Keratinocyte (primary cell): ENCODE data around the gene LTN1. TPM values are rescaled to one million over a fixed set of nuclear protein-coding genes. Genes with fewer than 3 reads are reported as not detected.

Experiments used
- DNase-seq: peaks from one replicate; pipeline ENCODE4 v3.0.0-alpha.2; 2011; ENCODE audit warnings: low read depth, missing footprints, low spot score
- FAIRE-seq: peaks from 2 replicates; lab custom pipeline; 2011; peaks lifted over from hg19 to GRCh38; lab: Jason Lieb, UNC
- H2AFZ ChIP-seq: 2 replicates; pipeline ENCODE4 v1.6.0; 2012; ENCODE audit warnings: low read length, control low read depth, inconsistent platforms; ENCODE audit not compliant: control insufficient read depth
- H3K27ac ChIP-seq: 2 replicates; pipeline ENCODE4 v1.5.1; 2011; ENCODE audit warnings: low read length; ENCODE audit not compliant: control insufficient read depth, insufficient read depth
- H3K27me3 ChIP-seq: 3 replicates; pipeline ENCODE4 v1.6.0; 2011; ENCODE audit warnings: low read length; ENCODE audit not compliant: control insufficient read depth, insufficient read depth; ENCODE audit errors: extremely low read depth
- H3K36me3 ChIP-seq, 2 experiments: 2 replicates in 1 of 2; 3 replicates in 1 of 2; pipeline ENCODE4 v1.5.1; 2011; ENCODE audit warnings: low read length in 2 of 2, mild to moderate bottlenecking in 1 of 2; ENCODE audit not compliant: control insufficient read depth in 2 of 2, insufficient read depth in 2 of 2; ENCODE audit errors: extremely low read depth in 1 of 2
- H3K4me1 ChIP-seq: 3 replicates; pipeline ENCODE4 v1.5.1; 2011; ENCODE audit warnings: low read length; ENCODE audit not compliant: control insufficient read depth, insufficient read depth; ENCODE audit errors: extremely low read depth
- H3K4me2 ChIP-seq: 3 replicates; pipeline ENCODE4 v1.6.0; 2011; ENCODE audit warnings: low read depth, low read length; ENCODE audit not compliant: control insufficient read depth, insufficient read depth; ENCODE audit errors: extremely low read depth
- H3K4me3 ChIP-seq, 3 experiments: fragments of 200-600 bp in 1 of 3; sonication (generic) in 1 of 3; 2 replicates in 2 of 3; 3 replicates in 1 of 3; pipeline ENCODE4 v1.5.1; 2011 to 2016; ENCODE audit warnings: low read length in 3 of 3, mild to moderate bottlenecking in 3 of 3, control low read depth in 2 of 3, inconsistent platforms in 1 of 3, low read depth in 1 of 3, mixed read lengths in 1 of 3, mixed run types in 1 of 3, moderate library complexity in 1 of 3; ENCODE audit not compliant: control insufficient read depth in 2 of 3, insufficient read depth in 2 of 3; ENCODE audit errors: extremely low read depth in 1 of 3
- H3K79me2 ChIP-seq: 2 replicates; pipeline ENCODE4 v1.6.0; 2012; ENCODE audit warnings: low read length; ENCODE audit not compliant: control insufficient read depth, insufficient read depth
- H3K9ac ChIP-seq: 3 replicates; pipeline ENCODE4 v1.6.0; 2011; ENCODE audit warnings: low read length; ENCODE audit not compliant: control insufficient read depth, insufficient read depth; ENCODE audit errors: extremely low read depth
- H3K9me1 ChIP-seq: 3 replicates; pipeline ENCODE4 v1.6.0; 2011; ENCODE audit warnings: low read length; ENCODE audit not compliant: control insufficient read depth, insufficient read depth; ENCODE audit errors: extremely low read depth
- H3K9me3 ChIP-seq: 2 replicates; pipeline ENCODE4 v1.5.1; 2012; ENCODE audit warnings: low read depth, low read length; ENCODE audit not compliant: control insufficient read depth
- H4K20me1 ChIP-seq: 3 replicates; pipeline ENCODE4 v1.6.0; 2011; ENCODE audit warnings: low read length; ENCODE audit not compliant: control insufficient read depth, insufficient read depth; ENCODE audit errors: extremely low read depth
- EZH2 ChIP-seq: IDR thresholded peaks from one replicate; pipeline ENCODE4 v1.6.1; 2012; ENCODE audit warnings: inconsistent platforms, mild to moderate bottlenecking, low read length, moderate library complexity
- dilution Hi-C: fragments of 300-500 bp; cut with MboI; formaldehyde crosslinking; loops from one replicate; pipeline ENCODE4 v1.7.0; 2020; ENCODE audit warnings: low sequenced_read_pairs; ENCODE audit not compliant: extremely low pct_ligation_motif_present
- polyA plus RNA-seq, 5 experiments: library from polyadenylated mRNA; depleted of rRNA in 3 of 5; stranded (reverse) in 3 of 5; stranded (forward) in 1 of 5; unstranded in 1 of 5; fragments of >200 nt; gene quantifications; 1 replicate in 1 of 5; 2 replicates in 3 of 5; 3 replicates in 1 of 5; pipeline versions ENCODE4 v1.2.1 to v1.2.3, GENCODE V29; 2011 to 2012; ENCODE audit warnings: missing spikeins in 2 of 5, low read depth in 1 of 5, low replicate concordance in 1 of 5
- TF ChIP-seq, protein P1 (sequence below), 3 experiments: IDR thresholded peaks in 1 of 3; conservative IDR thresholded peaks in 1 of 3; optimal IDR thresholded peaks in 1 of 3; 2 replicates in 2 of 3; 3 replicates in 1 of 3; pipeline versions ENCODE3 to v1.5.1; 2011; ENCODE audit warnings: low read length in 3 of 3, mild to moderate bottlenecking in 3 of 3, moderate library complexity in 2 of 3, control low read depth in 1 of 3, inconsistent platforms in 1 of 3; ENCODE audit not compliant: insufficient read depth in 2 of 3; ENCODE audit errors: extremely low read depth in 1 of 3

Gene LTN1
- polyA plus RNA-seq, 1 donor (not counting 4 experiments of a cell fraction or from before 2014, with no cell fraction given): 15.8 TPM

DNA sequence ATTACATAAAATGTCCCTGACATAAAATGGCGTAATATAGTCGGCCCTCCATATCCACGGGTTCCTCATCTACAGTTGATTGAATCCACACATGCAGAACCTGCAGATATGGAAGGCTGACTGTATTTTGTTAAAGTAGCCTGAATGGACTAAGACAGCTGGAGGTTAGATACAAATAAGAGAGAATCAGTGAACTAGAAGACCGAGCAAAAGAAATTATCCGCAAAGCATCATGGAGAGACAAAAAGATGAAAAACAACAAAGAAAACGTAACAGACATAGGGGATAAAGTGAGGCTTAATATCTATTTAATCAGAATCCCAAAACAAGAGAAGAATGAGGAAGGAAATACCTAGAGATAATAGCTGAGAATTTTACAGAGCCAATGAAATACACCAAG, 20.3 kb downstream of the LTN1 start:
- H3K9me1 ChIP-seq: peaks cover 2% of the 10 kb centered on the region
- DNase-seq (no peak), FAIRE-seq (no peak)
- no peak overlapping the region for H2AFZ ChIP-seq
- no peak overlapping the region for H3K4me3 ChIP-seq
- TF ChIP-seq EZH2: no peak
- TF ChIP-seq, protein P1, sequence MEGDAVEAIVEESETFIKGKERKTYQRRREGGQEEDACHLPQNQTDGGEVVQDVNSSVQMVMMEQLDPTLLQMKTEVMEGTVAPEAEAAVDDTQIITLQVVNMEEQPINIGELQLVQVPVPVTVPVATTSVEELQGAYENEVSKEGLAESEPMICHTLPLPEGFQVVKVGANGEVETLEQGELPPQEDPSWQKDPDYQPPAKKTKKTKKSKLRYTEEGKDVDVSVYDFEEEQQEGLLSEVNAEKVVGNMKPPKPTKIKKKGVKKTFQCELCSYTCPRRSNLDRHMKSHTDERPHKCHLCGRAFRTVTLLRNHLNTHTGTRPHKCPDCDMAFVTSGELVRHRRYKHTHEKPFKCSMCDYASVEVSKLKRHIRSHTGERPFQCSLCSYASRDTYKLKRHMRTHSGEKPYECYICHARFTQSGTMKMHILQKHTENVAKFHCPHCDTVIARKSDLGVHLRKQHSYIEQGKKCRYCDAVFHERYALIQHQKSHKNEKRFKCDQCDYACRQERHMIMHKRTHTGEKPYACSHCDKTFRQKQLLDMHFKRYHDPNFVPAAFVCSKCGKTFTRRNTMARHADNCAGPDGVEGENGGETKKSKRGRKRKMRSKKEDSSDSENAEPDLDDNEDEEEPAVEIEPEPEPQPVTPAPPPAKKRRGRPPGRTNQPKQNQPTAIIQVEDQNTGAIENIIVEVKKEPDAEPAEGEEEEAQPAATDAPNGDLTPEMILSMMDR (optimal IDR thresholded peaks at IDR 0.05 in 1 of 3, IDR thresholded peaks at IDR 0.05 in 1 of 3, conservative IDR thresholded peaks at IDR 0.05 in 1 of 3; ENCODE audit: extremely low read depth in 1 of 3, insufficient read depth in 2 of 3, low read length in 3 of 3): no peak
- no peaks in the 10 kb centered on the region for H3K27me3 ChIP-seq
- H3K27ac ChIP-seq: no peak overlapping the region
- no peaks in the 10 kb centered on the region for H4K20me1 ChIP-seq
- H3K4me1 ChIP-seq: no peaks in the 10 kb centered on the region
- peaks cover 10% of the 10 kb centered on the region for H3K79me2 ChIP-seq
- no peaks in the 10 kb centered on the region for H3K9me3 ChIP-seq
- dilution Hi-C loops: no loop called here
- no peak overlapping the region for H3K4me2 ChIP-seq
- H3K9ac ChIP-seq: no peak overlapping the region
- H3K36me3 ChIP-seq: peaks cover 3 to 7% of the 10 kb centered on the region in 2 experiments

DNA sequence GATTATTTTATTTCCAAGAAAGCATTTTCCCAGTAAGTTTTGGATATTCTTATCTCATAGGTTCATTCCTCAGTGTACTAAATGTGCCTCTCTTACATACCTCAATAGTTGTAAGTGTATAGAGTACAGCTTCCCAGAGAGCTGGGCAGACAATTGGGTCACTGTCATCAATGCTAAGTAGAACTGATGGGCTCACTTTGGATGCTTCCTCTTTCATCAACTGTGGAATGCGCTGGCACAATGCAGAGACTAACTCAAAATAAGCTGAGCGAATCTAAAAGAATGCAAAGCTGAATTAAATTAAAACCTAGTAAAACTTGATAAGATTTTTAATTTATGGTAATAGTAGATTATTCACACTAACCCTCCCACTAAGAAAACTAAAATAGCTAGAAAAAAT, 21.5 kb downstream of the LTN1 start:
- H3K9me1 ChIP-seq: no peaks in the 10 kb centered on the region
- H3K36me3 ChIP-seq: peaks cover 8 to 9% of the 10 kb centered on the region in 2 experiments
- no peak for DNase-seq
- no peak overlapping the region for H2AFZ ChIP-seq
- no peaks in the 10 kb centered on the region for H3K9me3 ChIP-seq
- no peaks in the 10 kb centered on the region for H3K27me3 ChIP-seq
- H3K27ac ChIP-seq: no peak overlapping the region
- FAIRE-seq: no peak
- H3K4me1 ChIP-seq: no peaks in the 10 kb centered on the region
- no peak overlapping the region for H3K4me3 ChIP-seq
- TF ChIP-seq EZH2: no peak
- TF ChIP-seq, protein P1 (optimal IDR thresholded peaks at IDR 0.05 in 1 of 3, IDR thresholded peaks at IDR 0.05 in 1 of 3, conservative IDR thresholded peaks at IDR 0.05 in 1 of 3; ENCODE audit: extremely low read depth in 1 of 3, insufficient read depth in 2 of 3, low read length in 3 of 3): no peak
- H4K20me1 ChIP-seq: no peaks in the 10 kb centered on the region
- peaks cover 10% of the 10 kb centered on the region for H3K79me2 ChIP-seq
- no peak overlapping the region for H3K9ac ChIP-seq
- dilution Hi-C loops: no loop called here
- no peak overlapping the region for H3K4me2 ChIP-seq
